Neural progenitor cell (in vitro differentiated cells): ENCODE measurements around the gene ADCY2. TPM values are rescaled to one million over a fixed set of nuclear protein-coding genes. Genes with fewer than 3 reads are reported as not detected.

Experiments
- DNase-seq: peaks from one replicate; pipeline ENCODE4 v3.0.0-alpha.2; 2016; ENCODE audit warnings: low spot score
- H2AFZ ChIP-seq: fragments of 200-600 bp; sonication (generic); replicated peaks from 2 replicates; pipeline ENCODE4 v1.6.1; 2016; ENCODE audit warnings: antibody characterized with exemption
- H3F3A ChIP-seq: fragments of 200-600 bp; sonication (generic); 2 replicates; pipeline ENCODE4 v1.6.1; 2016; ENCODE audit warnings: antibody characterized with exemption, low read depth
- H3K27ac ChIP-seq: fragments of 200-600 bp; sonication (generic); 2 replicates; pipeline ENCODE4 v1.5.1; 2016; ENCODE audit warnings: mild to moderate bottlenecking
- H3K27me3 ChIP-seq: fragments of 200-600 bp; sonication (generic); 2 replicates; pipeline ENCODE4 v1.6.1; 2016; ENCODE audit warnings: mild to moderate bottlenecking, moderate library complexity
- H3K36me3 ChIP-seq: fragments of 200-600 bp; sonication (generic); 2 replicates; pipeline ENCODE4 v1.5.1; 2016
- H3K4me1 ChIP-seq: fragments of 200-600 bp; sonication (generic); 2 replicates; pipeline ENCODE4 v1.6.1; 2016; ENCODE audit warnings: mixed run types
- H3K4me2 ChIP-seq: fragments of 200-600 bp; sonication (generic); 2 replicates; pipeline ENCODE4 v1.6.1; 2016
- H3K4me3 ChIP-seq: fragments of 200-600 bp; sonication (generic); 2 replicates; pipeline ENCODE4 v1.5.1; 2016
- H3K79me2 ChIP-seq: fragments of 200-600 bp; sonication (generic); 2 replicates; pipeline ENCODE4 v1.6.1; 2016; ENCODE audit warnings: low read depth
- H3K9ac ChIP-seq: fragments of 200-600 bp; sonication (generic); 2 replicates; pipeline ENCODE4 v1.6.1; 2016
- H3K9me3 ChIP-seq: fragments of 200-600 bp; sonication (generic); 2 replicates; pipeline ENCODE4 v1.5.1; 2016; ENCODE audit warnings: low read depth
- H4K20me1 ChIP-seq: fragments of 200-600 bp; sonication (generic); 2 replicates; pipeline ENCODE4 v1.6.1; 2016; ENCODE audit warnings: low read depth
- H3K27ac Mint-ChIP-seq: 3 replicates; pipeline ENCODE4 v1.8.0; 2021; ENCODE audit warnings: mixed read lengths
- H3K27me3 Mint-ChIP-seq: 2 replicates; pipeline ENCODE4 v1.8.0; 2022; ENCODE audit warnings: low read depth, mild to moderate bottlenecking, inconsistent platforms, moderate library complexity, mixed read lengths; ENCODE audit not compliant: insufficient read depth
- H3K36me3 Mint-ChIP-seq: 3 replicates; pipeline ENCODE4 v1.8.0; 2021; ENCODE audit warnings: mixed read lengths
- H3K4me1 Mint-ChIP-seq: 3 replicates; pipeline ENCODE4 v1.8.0; 2021; ENCODE audit warnings: mixed read lengths
- H3K4me3 Mint-ChIP-seq: 3 replicates; pipeline ENCODE4 v1.8.0; 2021; ENCODE audit warnings: mild to moderate bottlenecking, moderate library complexity, mixed read lengths
- H3K9me3 Mint-ChIP-seq: 3 replicates; pipeline ENCODE4 v1.8.0; 2020; ENCODE audit warnings: mixed read lengths
- CTCF ChIP-seq: fragments of 200-600 bp; sonication (generic); IDR thresholded peaks from 2 replicates; pipeline ENCODE4 v1.5.1; 2017; ENCODE audit warnings: antibody characterized with exemption, mild to moderate bottlenecking
- EZH2 ChIP-seq: fragments of 200-600 bp; sonication (generic); IDR thresholded peaks from 2 replicates; pipeline ENCODE4 v1.6.1; 2017; ENCODE audit warnings: antibody characterized with exemption, mild to moderate bottlenecking, moderate library complexity
- EZH2phosphoT487 ChIP-seq: fragments of 200-600 bp; sonication (generic); IDR thresholded peaks from 2 replicates; pipeline ENCODE4 v1.6.1; 2017; ENCODE audit warnings: antibody characterized with exemption
- total RNA-seq: library from RNA; depleted of rRNA; stranded (reverse); fragments of >200 nt; gene quantifications from 2 replicates; pipeline ENCODE4 v1.2.3, GENCODE V29; 2015; ENCODE audit warnings: low replicate concordance

ADCY2 gene
- total RNA-seq, 1 donor from 2014 or later = 1.2 TPM

DNA sequence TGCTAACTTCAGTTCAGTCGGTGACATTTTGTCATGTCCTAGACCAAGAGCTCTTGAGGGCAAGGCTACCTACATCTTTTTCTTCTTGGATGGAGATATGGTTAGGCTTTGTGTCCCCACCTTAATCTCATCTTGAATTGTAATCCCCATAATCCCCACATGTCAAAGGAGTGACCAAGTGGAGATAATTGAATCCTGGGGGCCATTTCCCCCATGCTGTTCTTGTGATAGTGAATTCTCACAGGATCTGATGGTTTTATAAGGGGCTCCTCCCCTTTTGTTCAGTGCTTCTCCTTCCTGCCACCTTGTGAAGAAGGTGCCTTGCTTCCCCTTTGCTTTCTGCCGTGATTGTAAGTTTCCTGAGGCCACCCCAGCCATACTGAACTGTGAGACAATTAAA, 457.1 kb downstream of the ADCY2 start:
- Histone ChIP-seq H3K4me3 (no peak overlapping the region), H3K27ac (no peak overlapping the region), H2AFZ (no peak overlapping the region), H3K4me2 (no peak overlapping the region), H3K36me3 (no peaks in the 10 kb centered on the region), H3K27me3 (peaks cover 17% of the 10 kb centered on the region), H3K9ac (no peak overlapping the region), H3K9me3 (no peaks in the 10 kb centered on the region), H3F3A (peaks cover 25% of the 10 kb centered on the region), H3K4me1 (peaks cover 4% of the 10 kb centered on the region), H4K20me1 (no peaks in the 10 kb centered on the region), H3K79me2 (no peaks in the 10 kb centered on the region)
- Mint-ChIP-seq H3K4me1 (peaks cover 16% of the 10 kb centered on the region), H3K9me3 (peaks cover 2% of the 10 kb centered on the region), H3K36me3 (peaks cover 3% of the 10 kb centered on the region), H3K27me3 (peaks cover 7% of the 10 kb centered on the region), H3K27ac (no peak overlapping the region), H3K4me3 (no peak overlapping the region)
- TF ChIP-seq EZH2 (no peak), CTCF (no peak), EZH2phosphoT487 (no peak)
- no peak for DNase-seq

DNA sequence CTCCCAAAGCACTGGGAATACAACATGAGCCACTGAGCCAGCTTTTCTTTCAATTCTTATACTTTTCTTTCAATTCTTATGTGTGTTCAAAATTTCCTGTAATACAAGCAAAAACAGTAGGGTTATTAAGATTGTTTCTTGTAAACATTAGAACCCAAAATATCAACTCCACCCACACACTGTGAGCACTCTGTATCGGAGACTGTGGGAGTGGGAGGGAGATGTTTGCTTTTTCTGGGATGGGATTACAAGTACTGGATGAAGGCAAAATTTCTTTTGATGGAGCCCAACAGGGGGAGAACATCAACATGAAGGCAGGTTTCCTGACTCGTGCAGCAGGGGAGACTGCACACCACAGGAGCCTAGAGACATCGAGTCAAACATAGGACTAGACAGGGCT, 459.7 kb downstream of the ADCY2 start:
- Mint-ChIP-seq H3K27ac (peak overlapping the region; percentile 38), H3K9me3 (peaks cover 2% of the 10 kb centered on the region), H3K36me3 (peaks cover 9% of the 10 kb centered on the region), H3K4me1 (peaks cover 13% of the 10 kb centered on the region), H3K4me3 (no peak overlapping the region), H3K27me3 (peaks cover 4% of the 10 kb centered on the region)
- Histone ChIP-seq H3K9ac (no peak overlapping the region), H3K4me2 (no peak overlapping the region), H3F3A (peaks cover 19% of the 10 kb centered on the region), H3K4me3 (no peak overlapping the region), H3K27ac (no peak overlapping the region), H3K79me2 (no peaks in the 10 kb centered on the region), H3K36me3 (no peaks in the 10 kb centered on the region), H2AFZ (no peak overlapping the region), H4K20me1 (no peaks in the 10 kb centered on the region), H3K4me1 (no peaks in the 10 kb centered on the region), H3K27me3 (no peaks in the 10 kb centered on the region), H3K9me3 (no peaks in the 10 kb centered on the region)
- DNase-seq = no peak
- TF ChIP-seq EZH2 (no peak), CTCF (no peak), EZH2phosphoT487 (no peak)

DNA sequence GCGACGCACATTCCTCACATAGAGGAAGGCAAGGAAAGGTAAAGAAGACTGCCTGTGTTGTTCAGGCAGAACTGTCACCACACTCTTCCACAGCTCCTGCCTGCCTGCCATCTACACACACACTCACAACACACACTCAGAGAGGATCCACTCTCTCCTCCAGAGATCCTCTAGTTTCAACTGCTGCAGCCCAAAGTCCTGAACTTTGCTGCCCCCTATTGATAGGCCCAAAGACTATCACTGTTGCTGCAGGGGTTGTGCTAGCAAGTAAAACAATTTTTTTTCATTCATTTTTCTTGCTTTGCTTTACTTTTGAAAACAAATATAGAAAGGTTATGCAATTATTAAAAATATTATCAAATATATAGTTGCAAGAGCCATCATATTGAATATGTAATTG, 460.9 kb downstream of the ADCY2 start:
- no peaks in the 10 kb centered on the region for H3K27me3 ChIP-seq
- no peaks in the 10 kb centered on the region for H3K4me1 ChIP-seq
- Mint-ChIP-seq H3K4me1 (peaks cover 8% of the 10 kb centered on the region), H3K4me3 (no peak overlapping the region), H3K36me3 (peaks cover 11% of the 10 kb centered on the region), H3K27ac (no peak overlapping the region), H3K9me3 (no peaks in the 10 kb centered on the region), H3K27me3 (peaks cover 3% of the 10 kb centered on the region)
- no peaks in the 10 kb centered on the region for H3K79me2 ChIP-seq
- no peaks in the 10 kb centered on the region for H3K36me3 ChIP-seq
- H3K9me3 ChIP-seq = no peaks in the 10 kb centered on the region
- H3K27ac ChIP-seq = no peak overlapping the region
- H2AFZ ChIP-seq = no peak overlapping the region
- no peak overlapping the region for H3K9ac ChIP-seq
- H4K20me1 ChIP-seq = no peaks in the 10 kb centered on the region
- TF ChIP-seq CTCF (peak; percentile 87), EZH2 (no peak)
- no peak overlapping the region for H3K4me3 ChIP-seq
- H3K4me2 ChIP-seq = no peak overlapping the region
- H3F3A ChIP-seq = peaks cover 6% of the 10 kb centered on the region
- peak; percentile 68 for DNase-seq

- peaks cover 7% of the 10 kb centered on the region for H3K4me1 Mint-ChIP-seq
- no peaks in the 10 kb centered on the region for H3K27me3 Mint-ChIP-seq
- H3K36me3 Mint-ChIP-seq = peaks cover 12% of the 10 kb centered on the region
Measured at GRCh38 chr5:7857361-7857760, 461.4 kb downstream of the ADCY2 start.

More at GRCh38 chr5:7857361-7857760, 461.4 kb downstream of the ADCY2 start:
- H3K36me3 ChIP-seq = no peaks in the 10 kb centered on the region
- H3K79me2 ChIP-seq = no peaks in the 10 kb centered on the region
- no peaks in the 10 kb centered on the region for H3K9me3 ChIP-seq
- no peak overlapping the region for H3K4me3 Mint-ChIP-seq
- no peak overlapping the region for H3K27ac ChIP-seq
- no peak overlapping the region for H3K9ac ChIP-seq
- DNase-seq = no peak
- no peaks in the 10 kb centered on the region for H3K9me3 Mint-ChIP-seq
- H3K4me2 ChIP-seq = no peak overlapping the region
- H3K27me3 ChIP-seq = no peaks in the 10 kb centered on the region
- no peaks in the 10 kb centered on the region for H3K4me1 ChIP-seq
- no peaks in the 10 kb centered on the region for H4K20me1 ChIP-seq
- no peak overlapping the region for H3K4me3 ChIP-seq
- TF ChIP-seq EZH2phosphoT487 = no peak
- TF ChIP-seq EZH2 = no peak
- TF ChIP-seq CTCF = no peak
- no peak overlapping the region for H3K27ac Mint-ChIP-seq
- H2AFZ ChIP-seq = no peak overlapping the region
- peaks cover 6% of the 10 kb centered on the region for H3F3A ChIP-seq
